BE2C (cell line): ENCODE measurements around the gene JAK1.
"Not testable (repeated sequence)": the region's sequence is repeated elsewhere in the genome, so short reads cannot be mapped to it uniquely, and the experiment has no call there.

Experiments
- DNase-seq: peaks from one replicate; pipeline ENCODE4 v3.0.0-alpha.2; 2020
- H3K27me3 ChIP-seq: fragments of 250-450 bp; sonication (Bioruptor Pico); 2 replicates; pipeline ENCODE4 v1.5.1; 2020; ENCODE audit warnings: mild to moderate bottlenecking
- H3K36me3 ChIP-seq: fragments of 250-450 bp; sonication (Bioruptor Pico); 2 replicates; pipeline ENCODE4 v1.5.1; 2020; ENCODE audit warnings: mild to moderate bottlenecking
- H3K4me1 ChIP-seq: fragments of 250-450 bp; sonication (Bioruptor Pico); 2 replicates; pipeline ENCODE4 v1.5.1; 2020
- H3K4me3 ChIP-seq: 2 replicates; pipeline ENCODE4 v1.5.1; 2011; ENCODE audit warnings: low read depth, low read length
- H3K9me3 ChIP-seq: fragments of 250-450 bp; sonication (Bioruptor Pico); 2 replicates; pipeline ENCODE4 v1.5.1; 2020
- CTCF ChIP-seq: IDR thresholded peaks from 2 replicates; pipeline ENCODE4 v1.5.1; 2012; ENCODE audit warnings: mild to moderate bottlenecking, low read depth, low read length

The JAK1 gene

GRCh38 chr1:64934115-64934877, 32.1 kb downstream of the JAK1 start:
- Histone ChIP-seq H3K4me3 (no peak overlapping the region), H3K9me3 (no peaks in the 10 kb centered on the region), H3K4me1 (no peaks in the 10 kb centered on the region), H3K27me3 (no peaks in the 10 kb centered on the region), H3K36me3 (no peaks in the 10 kb centered on the region)
- no peak for DNase-seq
- TF ChIP-seq CTCF, result no peak

- TF ChIP-seq CTCF, result no peak
- Histone ChIP-seq H3K36me3 (no peaks in the 10 kb centered on the region), H3K4me3 (no peak overlapping the region), H3K9me3 (no peaks in the 10 kb centered on the region), H3K27me3 (no peaks in the 10 kb centered on the region), H3K4me1 (no peaks in the 10 kb centered on the region)
- DNase-seq, result no peak
Observed at GRCh38 chr1:64933296-64934070, 32.9 kb downstream of the JAK1 start.

- H3K27me3 ChIP-seq, result no peaks in the 10 kb centered on the region
- TF ChIP-seq CTCF, result no peak
- no peaks in the 10 kb centered on the region for H3K36me3 ChIP-seq
- H3K4me1 ChIP-seq, result no peaks in the 10 kb centered on the region
- H3K4me3 ChIP-seq, result no peak overlapping the region
- no peak for DNase-seq
- no peaks in the 10 kb centered on the region for H3K9me3 ChIP-seq
Observed at GRCh38 chr1:64932962-64933295, 33.4 kb downstream of the JAK1 start.

- H3K9me3 ChIP-seq, H3K27me3 ChIP-seq, H3K4me1 ChIP-seq, DNase-seq, H3K4me3 ChIP-seq, H3K36me3 ChIP-seq: not testable (repeated sequence)
Observed at GRCh38 chr1:64930640-64931039, 35.7 kb downstream of the JAK1 start.

GRCh38 chr1:64929221-64929620, 37.1 kb downstream of the JAK1 start:
- no peaks in the 10 kb centered on the region for H3K27me3 ChIP-seq
- H3K4me1 ChIP-seq, result no peaks in the 10 kb centered on the region
- H3K36me3 ChIP-seq, result no peaks in the 10 kb centered on the region
- TF ChIP-seq CTCF, result no peak
- H3K9me3 ChIP-seq, result no peaks in the 10 kb centered on the region
- no peak for DNase-seq
- no peak overlapping the region for H3K4me3 ChIP-seq

GRCh38 chr1:64928325-64928724, 38.0 kb downstream of the JAK1 start:
- TF ChIP-seq CTCF, result no peak
- H3K9me3 ChIP-seq, result no peaks in the 10 kb centered on the region
- DNase-seq, result no peak
- no peaks in the 10 kb centered on the region for H3K36me3 ChIP-seq
- no peaks in the 10 kb centered on the region for H3K27me3 ChIP-seq
- no peak overlapping the region for H3K4me3 ChIP-seq
- no peaks in the 10 kb centered on the region for H3K4me1 ChIP-seq
